IMR-90 (cell line): Measurements from ENCODE around the gene CD36. TPM values are rescaled to one million over a fixed set of nuclear protein-coding genes. Genes with fewer than 3 reads are reported as not detected.
A peak's percentile ranks its signal among the peaks of the same experiment; 100 is the strongest.

ENCODE experiments used
- ATAC-seq: fragments of 200-7000 bp; cut with Tn5 transposase; 2 replicates; pipeline ENCODE4 v1.9.1; 2020; ENCODE audit warnings: low read depth, mild to moderate bottlenecking, moderate library complexity
- BruUV-seq: library from RNA; stranded (reverse); fragments of 400-500 nt; replicated peaks from 2 replicates; lab custom pipeline; 2021; lab: Mats Ljungman, UMichigan
- CTCF ChIA-PET: fragments of 300-600 bp; formaldehyde crosslinking; extraction: SDS; loops from one replicate; lab custom pipeline; 2021; ENCODE audit warnings: antibody characterized with exemption; lab: Yijun Ruan, JAX
- POLR2A ChIA-PET: fragments of 300-600 bp; sonication (Branson Sonifier 250); formaldehyde crosslinking; loops from one replicate; lab custom pipeline; 2022; ENCODE audit warnings: antibody characterized with exemption; ENCODE audit not compliant: unreplicated experiment; lab: Charles Lee
- DNase-seq: peaks from one replicate; pipeline ENCODE4 v3.0.0; 2013
- H2AFZ ChIP-seq: replicated peaks from 2 replicates; pipeline ENCODE3; 2013; ENCODE audit warnings: low read length, mild to moderate bottlenecking; ENCODE audit not compliant: poor library complexity
- H2AK5ac ChIP-seq: 2 replicates; pipeline ENCODE4 v1.6.1; 2013; ENCODE audit warnings: low read depth, low read length, inconsistent platforms
- H2AK9ac ChIP-seq: replicated peaks from 2 replicates; pipeline ENCODE3; 2013; ENCODE audit warnings: mild to moderate bottlenecking, low read depth, low read length, moderate library complexity; ENCODE audit not compliant: poor library complexity
- H2BK120ac ChIP-seq: 2 replicates; pipeline ENCODE4 v1.6.1; 2013; ENCODE audit warnings: low read depth, low read length, inconsistent platforms
- H2BK15ac ChIP-seq: 3 replicates; pipeline ENCODE4 v1.6.1; 2013; ENCODE audit warnings: low read depth, low read length, inconsistent platforms
- H2BK20ac ChIP-seq: 2 replicates; pipeline ENCODE4 v1.6.1; 2013; ENCODE audit warnings: low read depth, mild to moderate bottlenecking, inconsistent platforms, low read length, moderate library complexity
- H2BK5ac ChIP-seq: 2 replicates; pipeline ENCODE4 v1.6.1; 2013; ENCODE audit warnings: mild to moderate bottlenecking, low read depth, low read length, inconsistent platforms; ENCODE audit not compliant: poor library complexity, severe bottlenecking
- H3K14ac ChIP-seq: replicated peaks from 2 replicates; pipeline ENCODE4 v1.6.1; 2013; ENCODE audit warnings: low read depth, low read length, inconsistent platforms
- H3K18ac ChIP-seq: 2 replicates; pipeline ENCODE4 v1.6.1; 2013; ENCODE audit warnings: low read depth, low read length, control low read depth
- H3K23ac ChIP-seq: 2 replicates; pipeline ENCODE4 v1.6.1; 2013; ENCODE audit warnings: low read depth, low read length, inconsistent platforms
- H3K27ac ChIP-seq: 2 replicates; pipeline ENCODE4 v1.5.1; 2013; ENCODE audit warnings: mild to moderate bottlenecking, control low read depth, low read length; ENCODE audit not compliant: insufficient read depth
- H3K27me3 ChIP-seq: 2 replicates; pipeline ENCODE4 v1.6.1; 2013; ENCODE audit warnings: low read length; ENCODE audit not compliant: control insufficient read depth, insufficient read depth
- H3K36me3 ChIP-seq: 2 replicates; pipeline ENCODE4 v1.6.1; 2013; ENCODE audit warnings: low read length, mixed read lengths; ENCODE audit not compliant: control insufficient read depth, insufficient read depth
- H3K4ac ChIP-seq: 2 replicates; pipeline ENCODE4 v1.6.1; 2013; ENCODE audit warnings: low read depth, low read length, inconsistent platforms
- H3K4me1 ChIP-seq: 2 replicates; pipeline ENCODE4 v1.6.1; 2013; ENCODE audit warnings: low read length, mixed read lengths; ENCODE audit not compliant: control insufficient read depth, insufficient read depth
- H3K4me2 ChIP-seq: 2 replicates; pipeline ENCODE4 v1.6.1; 2013; ENCODE audit warnings: low read depth, mild to moderate bottlenecking, control low read depth, low read length, moderate library complexity
- H3K4me3 ChIP-seq: 2 replicates; pipeline ENCODE4 v1.5.1; 2013; ENCODE audit warnings: low read depth, mild to moderate bottlenecking, control low read depth, low read length, moderate library complexity; ENCODE audit not compliant: insufficient read depth
- H3K56ac ChIP-seq: 2 replicates; pipeline ENCODE4 v1.6.1; 2013; ENCODE audit warnings: low read length, inconsistent platforms; ENCODE audit not compliant: insufficient read depth; ENCODE audit errors: extremely low read depth
- H3K79me1 ChIP-seq, 2 experiments: 2 replicates each; pipeline ENCODE4 v1.6.1; 2013; ENCODE audit warnings: low read length in 2 of 2, inconsistent platforms in 1 of 2, low read depth in 1 of 2
- H3K9ac ChIP-seq: 2 replicates; pipeline ENCODE4 v1.6.1; 2013; ENCODE audit warnings: low read depth, low read length, control low read depth
- H3K9me1 ChIP-seq: 2 replicates; pipeline ENCODE4 v1.6.1; 2013; ENCODE audit warnings: low read length, inconsistent platforms; ENCODE audit not compliant: insufficient read depth
- H3K9me3 ChIP-seq: 2 replicates; pipeline ENCODE4 v1.6.1; 2013; ENCODE audit warnings: low read length; ENCODE audit not compliant: control insufficient read depth, insufficient read depth
- H4K20me1 ChIP-seq: 2 replicates; pipeline ENCODE4 v1.6.1; 2013; ENCODE audit warnings: low read length, inconsistent platforms; ENCODE audit not compliant: insufficient read depth
- H4K5ac ChIP-seq: 2 replicates; pipeline ENCODE4 v1.6.1; 2013; ENCODE audit warnings: mild to moderate bottlenecking, low read depth, low read length, control low read depth
- H4K8ac ChIP-seq, 2 experiments: 2 replicates each; pipeline ENCODE4 v1.6.1; 2013; ENCODE audit warnings: low read depth in 2 of 2, low read length in 2 of 2, control low read depth in 1 of 2, inconsistent platforms in 1 of 2
- H4K91ac ChIP-seq: 2 replicates; pipeline ENCODE4 v1.6.1; 2013; ENCODE audit warnings: low read depth, low read length, inconsistent platforms; ENCODE audit not compliant: insufficient read depth
- FOS ChIP-seq: fragments of 150-350 bp; IDR thresholded peaks from 2 replicates; pipeline ENCODE4 v1.6.1; 2016; ENCODE audit warnings: low read depth, low read length
- NFE2L2 ChIP-seq: fragments of 150-350 bp; IDR thresholded peaks from 2 replicates; pipeline ENCODE4 v1.6.1; 2016; ENCODE audit warnings: low read depth, mild to moderate bottlenecking, low read length
- RCOR1 ChIP-seq: IDR thresholded peaks from 2 replicates; pipeline ENCODE4 v1.6.1; 2012; ENCODE audit warnings: mild to moderate bottlenecking, low read length, improper control_type of control experiment; ENCODE audit not compliant: insufficient replicate concordance
- WGBS, 2 experiments: methylation state at CpG; one replicate each; pipeline versions ENCODE4 v1.1.5 to v1.1.7; 2013; ENCODE audit warnings: missing lambda C conversion rate in 2 of 2; ENCODE audit not compliant: insufficient read length in 1 of 2; ENCODE audit errors: extremely low coverage in 2 of 2; 5-methylcytosine and 5-hydroxymethylcytosine counted together
- dilution Hi-C: fragments of 300-500 bp; cut with HindIII; formaldehyde crosslinking; loops from one replicate; pipeline ENCODE4 v1.14.3; 2018; ENCODE audit warnings: low sequenced_read_pairs; ENCODE audit not compliant: unreplicated experiment
- in situ Hi-C: fragments of 300-500 bp; cut with MboI; formaldehyde crosslinking; loops from 3 replicates; pipeline ENCODE4 v1.14.3; 2019; ENCODE audit warnings: low sequenced_read_pairs, inconsistent platforms, mixed read lengths
- intact Hi-C: fragments of 100-400 bp; cut with micrococcal nuclease; formaldehyde crosslinking; loops from 2 replicates; pipeline ENCODE4 v1.10.0; 2022
- polyA plus RNA-seq, 3 experiments: library from polyadenylated mRNA; depleted of rRNA; stranded (reverse); fragments of >200 nt; gene quantifications; 2 replicates each; pipeline ENCODE4 v1.2.3, GENCODE V29; 2012; ENCODE audit warnings: low replicate concordance in 1 of 3
- total RNA-seq: library from RNA; depleted of rRNA; stranded (reverse); fragments of >200 nt; gene quantifications from 2 replicates; pipeline ENCODE4 v1.2.3, GENCODE V29; 2012
- TF ChIP-seq, protein P1 (sequence below): fragments of 150-350 bp; IDR thresholded peaks from 2 replicates; pipeline ENCODE4 v1.6.1; 2016; ENCODE audit warnings: low read depth, mild to moderate bottlenecking, low read length, moderate library complexity, borderline replicate concordance

Gene CD36
- total and polyA plus RNA-seq, 2 of the 4 experiments (the other 2 are of a cell fraction): 0.19 to 0.54 TPM

DNA sequence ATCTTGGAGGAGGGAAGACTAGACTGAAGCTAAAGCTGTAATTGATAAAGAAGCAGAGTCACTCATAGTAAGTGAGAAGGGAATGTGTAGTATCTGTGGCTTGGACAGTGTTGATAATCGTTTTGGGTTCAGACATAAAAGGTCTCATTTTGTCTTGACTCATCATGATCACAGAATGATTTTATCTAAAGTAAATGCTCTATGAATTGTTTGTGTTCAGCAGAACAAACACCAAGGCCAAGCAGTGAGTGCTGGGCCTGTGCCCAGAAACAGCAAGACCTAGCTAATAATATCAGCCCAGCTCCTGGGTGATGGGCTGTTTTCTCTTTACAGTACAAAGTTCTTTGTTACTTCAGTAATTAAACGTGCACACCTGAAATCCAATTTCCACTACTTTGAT, 26.7 kb upstream of the CD36 start:
- Histone ChIP-seq H3K79me1 (no peaks in the 10 kb centered on the region), H2BK5ac (peak overlapping the region; percentile 73), H3K27ac (no peak overlapping the region), H3K36me3 (no peaks in the 10 kb centered on the region), H3K4me1 (peaks cover 7% of the 10 kb centered on the region), H4K8ac (no peak overlapping the region), H3K4ac (peak overlapping the region; percentile 47; the same call in 1 of the 2 replicates), H3K14ac (peak overlapping the region; percentile 28; the same call in 1 of the 2 replicates), H2BK20ac (no peak overlapping the region), H3K27me3 (no peaks in the 10 kb centered on the region), H3K23ac (no peak overlapping the region), H2AK5ac (no peak overlapping the region), H3K4me3 (no peak overlapping the region), H3K18ac (peak overlapping the region; percentile 58; the same call in 1 of the 2 replicates), H2BK15ac (no peak overlapping the region), H3K9me3 (no peaks in the 10 kb centered on the region), H4K5ac (no peak overlapping the region; the same call in 1 of the 2 replicates), H4K20me1 (no peaks in the 10 kb centered on the region), H3K9me1 (no peaks in the 10 kb centered on the region), H2BK120ac (peak overlapping the region; percentile 22; the same call in 1 of the 2 replicates), H4K91ac (no peak overlapping the region), H3K9ac (no peak overlapping the region), H2AFZ (no peak overlapping the region), H3K4me2 (peak overlapping the region; percentile 18; the same call in 1 of the 2 replicates), H3K56ac (no peak overlapping the region), H2AK9ac (no peak overlapping the region)
- peak; percentile 9; the same call in 1 of the 2 replicates for TF ChIP-seq FOS
- TF ChIP-seq RCOR1: no peak
- TF ChIP-seq, protein P1, sequence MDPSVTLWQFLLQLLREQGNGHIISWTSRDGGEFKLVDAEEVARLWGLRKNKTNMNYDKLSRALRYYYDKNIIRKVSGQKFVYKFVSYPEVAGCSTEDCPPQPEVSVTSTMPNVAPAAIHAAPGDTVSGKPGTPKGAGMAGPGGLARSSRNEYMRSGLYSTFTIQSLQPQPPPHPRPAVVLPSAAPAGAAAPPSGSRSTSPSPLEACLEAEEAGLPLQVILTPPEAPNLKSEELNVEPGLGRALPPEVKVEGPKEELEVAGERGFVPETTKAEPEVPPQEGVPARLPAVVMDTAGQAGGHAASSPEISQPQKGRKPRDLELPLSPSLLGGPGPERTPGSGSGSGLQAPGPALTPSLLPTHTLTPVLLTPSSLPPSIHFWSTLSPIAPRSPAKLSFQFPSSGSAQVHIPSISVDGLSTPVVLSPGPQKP: no peak
- no peak for TF ChIP-seq NFE2L2
- dilution Hi-C loops: no loop called here
- ATAC-seq: peak; percentile 85
- CTCF ChIA-PET: interaction anchor here (0.8 kb wide), 1 partner anchor 21 kb away, joined by 3 read pairs; no protein-coding TSS in a partner anchor
- BruUV-seq: no TSS peak
- intact Hi-C loops: no loop called here
- WGBS, 2 experiments: no CpG with 5 or more reads among the region's 2 CpGs
- POLR2A ChIA-PET: no interaction called here
- in situ Hi-C loops: no loop called here
- peak; percentile 86 for DNase-seq
